GM10248 (cell line): ENCODE measurements around the gene VMAC.

Source experiments
- CTCF ChIA-PET: fragments of 300-600 bp; sonication (Branson Sonifier 250); formaldehyde crosslinking; extraction: SDS; loops from one replicate; lab custom pipeline; 2021; ENCODE audit warnings: antibody characterized with exemption; lab: Yijun Ruan, JAX
- POLR2A ChIA-PET: fragments of 350-650 bp; sonication (Branson Sonifier 250); formaldehyde crosslinking; extraction: SDS; loops from one replicate; lab custom pipeline; 2020; ENCODE audit warnings: antibody characterized with exemption; lab: Yijun Ruan, JAX
- DNase-seq: peaks from one replicate; pipeline ENCODE4 v3.0.0; 2012; ENCODE audit errors: extremely low spot score
- CTCF ChIP-seq: IDR thresholded peaks from 2 replicates; pipeline ENCODE4 v1.5.1; 2012; ENCODE audit warnings: mild to moderate bottlenecking, low read depth; ENCODE audit errors: extremely low read depth, missing control alignments, control extremely low read depth

Gene VMAC

GRCh38 chr19:5907241-5907640, 2.6 kb downstream of the VMAC start:
- no peak for TF ChIP-seq CTCF
- POLR2A ChIA-PET = no interaction called here
- no peak for DNase-seq
- CTCF ChIA-PET = interaction anchor here (1.5 kb wide), 1 partner anchor 10 kb away, joined by 3 read pairs; no protein-coding TSS in a partner anchor

GRCh38 chr19:5908773-5909442, 4.2 kb downstream of the VMAC start:
- CTCF ChIA-PET = no interaction called here

GRCh38 chr19:5910638-5910907, 5.9 kb downstream of the VMAC start:
- DNase-seq = no peak
- ChIA-PET CTCF (no interaction called here), POLR2A (no interaction called here)
- TF ChIP-seq CTCF = no peak

More at GRCh38 chr19:5908773-5909442, 4.2 kb downstream of the VMAC start:
- POLR2A ChIA-PET = interaction anchor here (0.7 kb wide), 1 partner anchor 33 kb away, joined by 3 read pairs; no protein-coding TSS in a partner anchor
- TF ChIP-seq CTCF = no peak
- DNase-seq = no peak

- ChIA-PET CTCF (no interaction called here), POLR2A (interaction anchor here (0.7 kb wide), 1 partner anchor 83 kb away, joined by 3 read pairs; no protein-coding TSS in a partner anchor)
- DNase-seq = no peak
- no peak for TF ChIP-seq CTCF
Measured at GRCh38 chr19:5911366-5911765, 6.7 kb downstream of the VMAC start.

GRCh38 chr19:5913739-5914357, 9.2 kb downstream of the VMAC start, which contains the start of gene CAPS:
Gene CAPS, plus strand, starts transcription at chr19:5914254. Its CDS starts 153 bp downstream, at chr19:5914407.
- DNase-seq = no peak
- POLR2A ChIA-PET = no interaction called here
- no peak for TF ChIP-seq CTCF
- CTCF ChIA-PET = no interaction called here

GRCh38 chr19:5914358-5914774, 9.7 kb downstream of the VMAC start:
- DNase-seq = no peak
- ChIA-PET CTCF (no interaction called here), POLR2A (no interaction called here)
- TF ChIP-seq CTCF = no peak
